Stomach (tissue), 9 donors: ENCODE measurements around the gene ERC1. TPM values are rescaled to one million over a fixed set of nuclear protein-coding genes. Genes with fewer than 3 reads are reported as not detected.
A peak's percentile ranks its signal among the peaks of the same experiment; 100 is the strongest.

Experiments used
- DNase-seq, 2 donors: peaks; one replicate each; pipeline versions ENCODE4 v3.0.0 to v3.0.0-alpha.2; 2013 to 2019
- H3K27ac ChIP-seq, 5 donors: fragments of 200-600 bp in 4 of 5; sonication (generic) in 4 of 5; one replicate each; pipeline ENCODE4 v1.5.1; 2013 to 2019; ENCODE audit warnings: mild to moderate bottlenecking in 1 of 5, moderate library complexity in 1 of 5
- H3K27me3 ChIP-seq, 3 donors: fragments of 200-600 bp; sonication (generic); one replicate each; pipeline ENCODE4 v1.5.1; 2017 to 2019; ENCODE audit warnings: mixed run types in 1 of 3
- H3K36me3 ChIP-seq, 4 donors: fragments of 200-600 bp; sonication (generic); 1 replicate in 3 of 4; 2 replicates in 1 of 4; pipeline ENCODE4 v1.5.1; 2016 to 2019
- H3K4me1 ChIP-seq, 4 donors: fragments of 200-600 bp; sonication (generic); one replicate each; pipeline ENCODE4 v1.5.1; 2016 to 2019
- H3K4me3 ChIP-seq, 4 donors: fragments of 200-600 bp; sonication (generic) in 3 of 4; one replicate each; pipeline ENCODE4 v1.5.1; 2016 to 2019; ENCODE audit warnings: mild to moderate bottlenecking in 1 of 4
- H3K9me3 ChIP-seq, 4 donors: fragments of 200-600 bp; sonication (generic); one replicate each; pipeline ENCODE4 v1.5.1; 2016 to 2019
- EP300 ChIP-seq: sonication (generic); formaldehyde crosslinking; IDR thresholded peaks from one replicate; pipeline ENCODE4 v1.6.1; 2017; ENCODE audit warnings: antibody characterized with exemption
- POLR2A ChIP-seq, 4 donors: fragments of 450-650 bp; IDR thresholded peaks; one replicate each; pipeline ENCODE4 v1.6.1; 2016; ENCODE audit warnings: antibody characterized with exemption in 4 of 4, control low read depth in 2 of 4, mild to moderate bottlenecking in 1 of 4, moderate library complexity in 1 of 4
- POLR2AphosphoS5 ChIP-seq, 3 donors: sonication (generic); formaldehyde crosslinking; IDR thresholded peaks; one replicate each; pipeline ENCODE4 v1.6.1; 2016; ENCODE audit warnings: antibody characterized with exemption in 3 of 3
- WGBS, 5 donors: extraction: QIAGEN DNeasy Blood & Tissue Kit in 3 of 5; methylation state at CpG; one replicate each; pipeline versions ENCODE4 v1.1.5 to v1.1.7; 2013 to 2018; 5-methylcytosine and 5-hydroxymethylcytosine counted together
- intact Hi-C: fragments of 100-400 bp; cut with DNase I; formaldehyde crosslinking; loops from one replicate; pipeline ENCODE4 v1.15.1; 2023; ENCODE audit warnings: low total_unique reads
- polyA plus RNA-seq, 3 donors: library from polyadenylated mRNA; stranded (reverse); fragments of 200-250 nt; gene quantifications; one replicate each; pipeline ENCODE4 v1.2.3, GENCODE V29; 2013
- total RNA-seq, 5 donors: library from RNA; depleted of rRNA; stranded (reverse); fragments of >200 nt; gene quantifications; one replicate each; pipeline versions ENCODE4 v1.1.0 to v1.2.3, GENCODE V29; 2014 to 2016
- TF ChIP-seq, protein P1 (sequence below), 7 experiments: fragments of 450-650 bp in 4 of 7; fragments of 200-600 bp in 3 of 7; sonication (generic) in 3 of 7; IDR thresholded peaks; one replicate each; pipeline ENCODE4 v1.5.1; 2016 to 2019; ENCODE audit warnings: antibody characterized with exemption in 7 of 7, control low read depth in 2 of 7, mild to moderate bottlenecking in 1 of 7
- donor health status: healthy with polysubstance abuse.
- donor health status: Bipolar disorder and iron deficiency.
- donor health status: healthy.

ERC1 gene
- total and polyA plus RNA-seq, 8 donors: 3.8 to 69.4 (median 51.6) TPM

DNA sequence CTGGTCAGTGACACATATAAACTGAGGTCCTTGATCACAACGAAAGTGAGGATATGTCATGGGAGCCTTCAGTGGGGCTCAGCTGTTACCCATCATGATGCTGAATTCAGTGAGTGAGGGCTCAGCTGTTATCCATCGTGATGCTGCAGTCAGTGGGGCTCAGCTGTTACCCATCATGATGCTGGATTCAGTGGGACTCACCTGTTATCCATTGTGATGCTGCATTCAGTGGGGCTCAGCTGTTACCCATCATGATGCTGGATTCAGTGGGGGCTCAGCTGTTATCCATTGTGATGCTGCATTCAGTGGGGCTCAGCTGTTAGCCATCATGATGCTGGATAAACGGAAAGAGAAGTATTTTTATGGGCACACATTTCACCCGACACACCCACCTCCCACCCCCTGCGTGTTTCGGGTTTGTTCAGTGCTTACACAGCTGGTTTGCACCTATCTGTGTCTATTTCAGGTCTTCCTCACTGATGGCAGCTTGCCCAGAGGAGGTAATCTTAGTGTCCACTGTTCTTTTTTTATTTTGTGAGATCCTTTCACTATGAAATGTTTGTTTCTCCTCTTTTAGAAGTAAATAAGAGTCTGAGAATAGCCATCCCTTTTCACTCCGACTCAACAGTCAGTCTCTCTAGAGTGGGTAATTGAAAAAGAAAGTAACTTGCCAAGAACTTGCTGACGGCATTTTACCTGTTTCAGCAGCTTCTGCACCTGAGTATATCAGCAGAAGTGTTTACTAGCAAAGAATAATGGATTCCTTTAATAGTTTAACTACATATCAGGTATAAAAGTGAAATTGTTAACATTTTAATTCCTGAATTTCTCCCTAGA is 183.0 kb downstream of the ERC1 start:
- H3K4me3 ChIP-seq: no peak overlapping the region
- no peaks in the 10 kb centered on the region for H3K27me3 ChIP-seq
- intact Hi-C loops: no loop called here
- H3K36me3 ChIP-seq: peaks cover 0 to 8% (median 6%) of the 10 kb centered on the region in 4 donors
- TF ChIP-seq POLR2A (IDR thresholded peaks at IDR 0.05) (no peak), EP300 (no peak), POLR2AphosphoS5 (IDR thresholded peaks at IDR 0.05) (no peak)
- TF ChIP-seq, protein P1, sequence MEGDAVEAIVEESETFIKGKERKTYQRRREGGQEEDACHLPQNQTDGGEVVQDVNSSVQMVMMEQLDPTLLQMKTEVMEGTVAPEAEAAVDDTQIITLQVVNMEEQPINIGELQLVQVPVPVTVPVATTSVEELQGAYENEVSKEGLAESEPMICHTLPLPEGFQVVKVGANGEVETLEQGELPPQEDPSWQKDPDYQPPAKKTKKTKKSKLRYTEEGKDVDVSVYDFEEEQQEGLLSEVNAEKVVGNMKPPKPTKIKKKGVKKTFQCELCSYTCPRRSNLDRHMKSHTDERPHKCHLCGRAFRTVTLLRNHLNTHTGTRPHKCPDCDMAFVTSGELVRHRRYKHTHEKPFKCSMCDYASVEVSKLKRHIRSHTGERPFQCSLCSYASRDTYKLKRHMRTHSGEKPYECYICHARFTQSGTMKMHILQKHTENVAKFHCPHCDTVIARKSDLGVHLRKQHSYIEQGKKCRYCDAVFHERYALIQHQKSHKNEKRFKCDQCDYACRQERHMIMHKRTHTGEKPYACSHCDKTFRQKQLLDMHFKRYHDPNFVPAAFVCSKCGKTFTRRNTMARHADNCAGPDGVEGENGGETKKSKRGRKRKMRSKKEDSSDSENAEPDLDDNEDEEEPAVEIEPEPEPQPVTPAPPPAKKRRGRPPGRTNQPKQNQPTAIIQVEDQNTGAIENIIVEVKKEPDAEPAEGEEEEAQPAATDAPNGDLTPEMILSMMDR (IDR thresholded peaks at IDR 0.05): no peak
- H3K9me3 ChIP-seq: no peaks in the 10 kb centered on the region
- no peak overlapping the region for H3K27ac ChIP-seq
- peak in 1 of 2 donors; percentile 10 for DNase-seq
- WGBS, 5 donors: 56 to 75% (median 62%) methylated on average over 8 of the region's 8 CpGs
- H3K4me1 ChIP-seq: peaks cover 0 to 17% (median 6%) of the 10 kb centered on the region in 4 donors

DNA sequence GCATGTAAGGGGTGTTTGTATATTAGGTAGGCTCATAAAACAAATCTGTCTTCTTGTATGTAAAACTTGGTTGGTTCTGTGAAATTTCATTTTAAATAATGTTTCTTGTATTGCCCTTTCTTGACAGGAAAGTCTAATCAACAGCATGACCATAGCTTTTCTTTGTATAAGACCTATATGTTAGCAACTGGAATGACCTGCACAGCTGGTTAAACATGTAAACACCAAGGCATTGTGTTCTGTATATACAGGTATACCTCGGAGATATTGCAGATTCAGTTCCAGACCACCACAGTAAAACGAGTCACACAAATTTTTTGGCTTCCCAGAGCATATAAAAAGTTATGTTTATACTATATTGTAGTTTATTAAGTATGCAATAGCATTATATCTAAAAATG is 183.6 kb downstream of the ERC1 start:
- H3K27ac ChIP-seq: no peak overlapping the region
- WGBS, 5 donors: 33 to 51% (median 40%) methylated on average over 2 of the region's 2 CpGs
- no peak overlapping the region for H3K4me3 ChIP-seq
- no peaks in the 10 kb centered on the region for H3K27me3 ChIP-seq
- peaks cover 0 to 7% (median 3%) of the 10 kb centered on the region in 4 donors for H3K36me3 ChIP-seq
- DNase-seq: peak in 1 of 2 donors; percentile 17
- TF ChIP-seq POLR2A (IDR thresholded peaks at IDR 0.05) (no peak), POLR2AphosphoS5 (IDR thresholded peaks at IDR 0.05) (no peak), EP300 (no peak)
- TF ChIP-seq, protein P1 (IDR thresholded peaks at IDR 0.05): no peak
- peaks cover 0 to 17% (median 6%) of the 10 kb centered on the region in 4 donors for H3K4me1 ChIP-seq
- H3K9me3 ChIP-seq: no peaks in the 10 kb centered on the region
- intact Hi-C loops: no loop called here

GRCh38 chr12:1176191-1176590 is 185.2 kb downstream of the ERC1 start:
- DNase-seq: no peak
- Histone ChIP-seq H3K36me3 (peaks cover 3 to 16% (median 10%) of the 10 kb centered on the region in 4 donors), H3K27ac (no peak overlapping the region), H3K4me1 (peaks cover 0 to 17% (median 6%) of the 10 kb centered on the region in 4 donors), H3K27me3 (no peaks in the 10 kb centered on the region), H3K4me3 (no peak overlapping the region), H3K9me3 (no peaks in the 10 kb centered on the region)
- TF ChIP-seq POLR2AphosphoS5 (IDR thresholded peaks at IDR 0.05) (no peak), POLR2A (IDR thresholded peaks at IDR 0.05) (no peak), EP300 (no peak)
- TF ChIP-seq, protein P1 (IDR thresholded peaks at IDR 0.05): no peak
- intact Hi-C loops: no loop called here

DNA sequence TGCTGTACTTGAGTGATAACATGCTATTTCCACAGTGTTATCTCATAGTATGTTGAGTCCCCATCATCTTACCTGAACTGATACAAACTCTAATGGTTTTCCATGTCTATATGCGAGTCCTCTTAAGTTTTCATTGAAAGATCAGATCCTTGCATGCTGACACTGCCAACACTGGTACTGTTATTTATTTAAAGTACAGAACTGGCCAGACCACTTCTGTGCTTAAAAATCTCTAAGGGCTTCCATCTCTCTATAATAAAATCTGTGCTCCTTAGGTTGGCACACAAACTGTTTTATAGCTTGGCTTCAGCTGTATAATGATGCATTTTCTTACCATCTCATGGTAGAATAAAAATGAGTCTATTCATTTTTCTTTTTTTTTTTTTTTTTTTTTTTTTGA is 188.1 kb downstream of the ERC1 start:
- no peak overlapping the region for H3K4me3 ChIP-seq
- TF ChIP-seq, protein P1 (IDR thresholded peaks at IDR 0.05): no peak
- TF ChIP-seq POLR2A (IDR thresholded peaks at IDR 0.05) (no peak), EP300 (no peak)
- H3K4me1 ChIP-seq: peaks cover 0 to 9% (median 4%) of the 10 kb centered on the region in 4 donors
- H3K27ac ChIP-seq: no peak overlapping the region
- H3K27me3 ChIP-seq: no peaks in the 10 kb centered on the region
- WGBS, 5 donors: 64 to 92% (median 81%) methylated on average over 1 of the region's 1 CpG
- DNase-seq: no peak
- H3K36me3 ChIP-seq: peaks cover 3 to 39% (median 34%) of the 10 kb centered on the region in 4 donors
- no peaks in the 10 kb centered on the region for H3K9me3 ChIP-seq
- intact Hi-C loops: no loop called here
